Peyer's patch (tissue), 4 donors: ENCODE measurements around the gene TTC1. TPM values are rescaled to one million over a fixed set of nuclear protein-coding genes. Genes with fewer than 3 reads are reported as not detected.

Experiments
- DNase-seq, 3 donors: peaks; one replicate each; pipeline ENCODE4 v3.0.0-alpha.2; 2017 to 2019
- H3K27ac ChIP-seq, 4 donors: fragments of 200-600 bp; sonication (generic); one replicate each; pipeline ENCODE4 v1.5.1; 2016 to 2019
- H3K27me3 ChIP-seq, 2 donors: fragments of 200-600 bp; sonication (generic); one replicate each; pipeline ENCODE4 v1.5.1; 2019
- H3K36me3 ChIP-seq, 3 donors: fragments of 200-600 bp; sonication (generic); one replicate each; pipeline ENCODE4 v1.5.1; 2016 to 2019
- H3K4me1 ChIP-seq, 4 donors: fragments of 200-600 bp; sonication (generic); one replicate each; pipeline ENCODE4 v1.5.1; 2016 to 2019
- H3K4me3 ChIP-seq, 4 donors: fragments of 200-600 bp; sonication (generic); 1 replicate in 3 of 4; 2 replicates in 1 of 4; pipeline ENCODE4 v1.5.1; 2016 to 2019; ENCODE audit warnings: mild to moderate bottlenecking in 1 of 4
- H3K9me3 ChIP-seq, 4 donors: fragments of 200-600 bp; sonication (generic); one replicate each; pipeline ENCODE4 v1.5.1; 2016 to 2019; ENCODE audit warnings: mild to moderate bottlenecking in 1 of 4
- POLR2A ChIP-seq, 2 donors: fragments of 450-650 bp; IDR thresholded peaks; one replicate each; pipeline ENCODE4 v1.5.1; 2017; ENCODE audit warnings: antibody characterized with exemption in 2 of 2, mild to moderate bottlenecking in 2 of 2, moderate library complexity in 2 of 2
- total RNA-seq, 4 donors: library from RNA; depleted of rRNA; stranded (reverse); fragments of >200 nt; gene quantifications; one replicate each; pipeline ENCODE4 v1.1.0, GENCODE V29; 2016
- TF ChIP-seq, protein P1 (sequence below), 6 experiments: fragments of 450-650 bp in 4 of 6; fragments of 200-600 bp in 2 of 6; sonication (generic) in 1 of 6; IDR thresholded peaks; one replicate each; pipeline ENCODE4 v1.5.1; 2017 to 2019; ENCODE audit warnings: antibody characterized with exemption in 6 of 6, mild to moderate bottlenecking in 3 of 6, moderate library complexity in 1 of 6

The TTC1 gene
- total RNA-seq, 4 donors from 2014 or later = 11.6 to 85.0 (median 26.4) TPM

DNA sequence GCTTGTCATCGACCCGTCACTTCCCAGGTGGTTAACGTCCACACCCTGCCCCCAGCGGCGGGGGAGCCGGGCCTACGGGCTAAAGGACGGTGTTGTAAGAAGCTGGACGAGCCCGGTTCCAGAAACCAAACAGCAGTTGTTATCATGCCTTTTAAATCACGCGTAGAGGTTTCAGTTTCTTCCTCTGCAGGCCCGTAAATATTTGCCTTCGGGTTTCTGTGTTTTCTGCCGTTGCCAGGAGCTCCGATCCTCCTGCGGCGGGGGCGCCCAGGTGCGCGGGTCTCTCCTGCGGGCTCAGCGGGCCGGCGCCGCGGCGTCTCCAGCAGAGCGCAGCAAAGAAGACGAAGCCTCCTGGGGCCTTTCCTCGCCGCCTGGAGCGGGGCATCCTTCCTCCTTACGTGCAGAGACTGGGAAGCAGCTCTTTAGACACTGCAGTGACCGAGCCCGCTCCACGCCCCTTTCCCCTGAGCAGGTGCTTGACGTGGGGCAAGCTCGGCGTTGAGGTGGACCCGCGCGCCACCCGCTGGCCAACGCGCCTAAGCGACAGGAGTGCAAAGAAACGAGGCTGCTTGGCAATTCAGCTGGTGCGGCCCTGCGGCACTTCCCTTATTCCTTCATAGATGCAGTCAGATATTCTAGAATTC lies 21.8 kb upstream of the TTC1 start:
- no peaks in the 10 kb centered on the region for H3K36me3 ChIP-seq
- no peak for TF ChIP-seq POLR2A (IDR thresholded peaks at IDR 0.05)
- TF ChIP-seq, protein P1, sequence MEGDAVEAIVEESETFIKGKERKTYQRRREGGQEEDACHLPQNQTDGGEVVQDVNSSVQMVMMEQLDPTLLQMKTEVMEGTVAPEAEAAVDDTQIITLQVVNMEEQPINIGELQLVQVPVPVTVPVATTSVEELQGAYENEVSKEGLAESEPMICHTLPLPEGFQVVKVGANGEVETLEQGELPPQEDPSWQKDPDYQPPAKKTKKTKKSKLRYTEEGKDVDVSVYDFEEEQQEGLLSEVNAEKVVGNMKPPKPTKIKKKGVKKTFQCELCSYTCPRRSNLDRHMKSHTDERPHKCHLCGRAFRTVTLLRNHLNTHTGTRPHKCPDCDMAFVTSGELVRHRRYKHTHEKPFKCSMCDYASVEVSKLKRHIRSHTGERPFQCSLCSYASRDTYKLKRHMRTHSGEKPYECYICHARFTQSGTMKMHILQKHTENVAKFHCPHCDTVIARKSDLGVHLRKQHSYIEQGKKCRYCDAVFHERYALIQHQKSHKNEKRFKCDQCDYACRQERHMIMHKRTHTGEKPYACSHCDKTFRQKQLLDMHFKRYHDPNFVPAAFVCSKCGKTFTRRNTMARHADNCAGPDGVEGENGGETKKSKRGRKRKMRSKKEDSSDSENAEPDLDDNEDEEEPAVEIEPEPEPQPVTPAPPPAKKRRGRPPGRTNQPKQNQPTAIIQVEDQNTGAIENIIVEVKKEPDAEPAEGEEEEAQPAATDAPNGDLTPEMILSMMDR (IDR thresholded peaks at IDR 0.05) = peak; percentile 17 to 87 (median 74)
- peak; percentile 80 to 93 (median 87) for DNase-seq
- H3K4me1 ChIP-seq = peaks cover 0 to 10% (median 4%) of the 10 kb centered on the region in 4 donors
- peak overlapping the region in 1 of 4 donors; percentile 31 for H3K27ac ChIP-seq
- no peaks in the 10 kb centered on the region for H3K27me3 ChIP-seq
- H3K9me3 ChIP-seq = no peaks in the 10 kb centered on the region
- H3K4me3 ChIP-seq = peak overlapping the region; percentile 41 to 55 (median 46)

DNA sequence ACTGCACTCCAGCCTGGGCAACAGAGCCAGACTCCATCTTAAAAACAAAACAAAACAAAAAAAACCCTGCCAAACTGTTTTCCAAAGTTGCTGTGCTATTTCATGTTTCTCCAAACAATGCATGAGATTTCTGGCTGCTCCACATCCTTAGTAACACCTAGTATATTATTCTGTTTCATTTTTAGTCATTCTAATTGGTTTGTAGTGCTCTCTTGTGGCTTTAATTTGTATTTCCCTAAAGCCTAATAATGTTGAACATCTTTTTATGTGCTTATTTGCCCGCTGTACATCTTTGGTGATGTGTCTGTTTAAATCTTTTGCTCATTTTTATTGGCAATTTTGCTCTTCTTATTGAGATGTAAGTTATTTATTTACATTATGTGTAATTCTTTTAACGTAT lies 18.4 kb upstream of the TTC1 start:
- Histone ChIP-seq H3K4me3 (no peak overlapping the region), H3K9me3 (peaks cover 0 to 8% (median 0%) of the 10 kb centered on the region in 4 donors), H3K36me3 (no peaks in the 10 kb centered on the region), H3K4me1 (peaks cover 0 to 10% (median 4%) of the 10 kb centered on the region in 4 donors), H3K27ac (no peak overlapping the region), H3K27me3 (no peaks in the 10 kb centered on the region)
- DNase-seq = no peak
- TF ChIP-seq, protein P1 (IDR thresholded peaks at IDR 0.05) = peak in 1 of 6 experiments; percentile 6
- no peak for TF ChIP-seq POLR2A (IDR thresholded peaks at IDR 0.05)

DNA sequence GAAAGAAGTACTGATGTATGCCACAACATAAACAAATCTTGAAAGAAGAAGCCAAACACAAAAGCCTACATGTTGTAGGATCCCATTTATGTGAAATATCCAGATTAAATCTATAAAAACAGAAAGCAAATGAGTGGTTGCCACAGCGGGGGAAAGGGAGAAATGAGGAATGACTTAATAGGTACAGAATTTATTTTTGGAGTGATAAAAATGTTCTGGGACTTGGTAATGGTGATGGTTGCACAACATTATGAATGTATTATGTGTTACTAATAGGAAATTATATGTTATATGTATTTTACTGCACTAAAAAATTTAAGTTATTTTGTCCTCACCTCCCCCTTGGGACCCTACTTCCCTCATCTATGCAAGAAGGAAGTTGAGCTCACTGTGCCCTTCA lies 16.4 kb upstream of the TTC1 start:
- Histone ChIP-seq H3K4me3 (no peak overlapping the region), H3K27me3 (no peaks in the 10 kb centered on the region), H3K9me3 (peaks cover 0 to 8% (median 0%) of the 10 kb centered on the region in 4 donors), H3K4me1 (peaks cover 0 to under 1% (median 0%) of the 10 kb centered on the region in 4 donors), H3K27ac (no peak overlapping the region), H3K36me3 (no peaks in the 10 kb centered on the region)
- TF ChIP-seq, protein P1 (IDR thresholded peaks at IDR 0.05) = no peak
- TF ChIP-seq POLR2A (IDR thresholded peaks at IDR 0.05) = no peak
- no peak for DNase-seq

DNA sequence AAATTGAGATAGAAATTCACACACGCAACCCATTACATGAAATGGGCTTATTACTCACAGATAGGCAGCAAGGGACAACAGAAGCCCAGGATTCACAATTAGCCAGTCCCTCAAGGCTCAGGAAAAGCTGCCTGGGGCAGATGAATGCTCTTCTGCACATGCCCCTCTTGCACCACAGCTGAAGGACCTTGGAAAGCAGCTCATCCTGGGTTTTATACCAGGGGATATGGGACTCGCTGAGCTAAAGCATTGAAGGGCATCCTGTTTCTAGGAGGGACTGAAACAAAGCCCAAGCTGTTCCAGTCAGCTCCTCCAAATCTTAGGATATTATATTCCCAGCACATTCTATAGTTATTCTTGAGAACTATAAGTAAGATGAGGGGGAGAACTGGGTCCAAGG lies 15.7 kb upstream of the TTC1 start:
- H3K4me1 ChIP-seq = no peaks in the 10 kb centered on the region
- no peaks in the 10 kb centered on the region for H3K36me3 ChIP-seq
- peaks cover 0 to 8% (median 0%) of the 10 kb centered on the region in 4 donors for H3K9me3 ChIP-seq
- no peak for TF ChIP-seq POLR2A (IDR thresholded peaks at IDR 0.05)
- TF ChIP-seq, protein P1 (IDR thresholded peaks at IDR 0.05) = no peak
- H3K4me3 ChIP-seq = no peak overlapping the region
- no peak overlapping the region for H3K27ac ChIP-seq
- no peaks in the 10 kb centered on the region for H3K27me3 ChIP-seq
- DNase-seq = no peak

DNA sequence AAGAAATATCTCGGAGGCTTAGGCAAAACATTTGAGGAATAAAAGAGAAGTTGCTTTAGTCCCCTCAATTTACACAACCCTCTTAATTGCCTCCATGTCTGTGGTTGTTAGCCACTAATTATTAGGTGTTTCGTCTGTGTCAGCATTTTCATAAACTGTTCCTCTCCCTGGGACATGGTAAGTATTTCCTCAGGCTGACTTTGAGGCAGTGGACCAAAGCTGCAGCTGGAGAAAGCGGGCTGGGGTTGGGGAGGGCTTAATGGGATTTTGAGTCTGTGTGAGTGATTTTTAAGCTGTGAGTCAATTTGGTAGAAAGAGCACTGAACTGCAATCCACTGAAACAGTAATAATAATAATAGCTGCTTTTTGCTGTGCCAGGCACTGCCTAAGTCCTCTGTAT lies 13.0 kb upstream of the TTC1 start:
- no peaks in the 10 kb centered on the region for H3K4me1 ChIP-seq
- H3K4me3 ChIP-seq = no peak overlapping the region

More for the DNA sequence above, 13.0 kb upstream of the TTC1 start:
- no peaks in the 10 kb centered on the region for H3K27me3 ChIP-seq
- H3K36me3 ChIP-seq = no peaks in the 10 kb centered on the region
- TF ChIP-seq, protein P1 (IDR thresholded peaks at IDR 0.05) = no peak
- no peak for TF ChIP-seq POLR2A (IDR thresholded peaks at IDR 0.05)
- H3K27ac ChIP-seq = no peak overlapping the region
- DNase-seq = no peak
- H3K9me3 ChIP-seq = peaks cover 0 to 8% (median 0%) of the 10 kb centered on the region in 4 donors
